IMR-90 (cell line): ENCODE data around the gene ZFP36L1. TPM values are rescaled to one million over a fixed set of nuclear protein-coding genes. Genes with fewer than 3 reads are reported as not detected.

ENCODE experiments used
- ATAC-seq: fragments of 200-7000 bp; cut with Tn5 transposase; 2 replicates; pipeline ENCODE4 v1.9.1; 2020; ENCODE audit warnings: low read depth, mild to moderate bottlenecking, moderate library complexity
- BruUV-seq: library from RNA; stranded (reverse); fragments of 400-500 nt; replicated peaks from 2 replicates; lab custom pipeline; 2021; lab: Mats Ljungman, UMichigan
- CTCF ChIA-PET: fragments of 300-600 bp; formaldehyde crosslinking; extraction: SDS; loops from one replicate; lab custom pipeline; 2021; ENCODE audit warnings: antibody characterized with exemption; lab: Yijun Ruan, JAX
- POLR2A ChIA-PET: fragments of 300-600 bp; sonication (Branson Sonifier 250); formaldehyde crosslinking; loops from one replicate; lab custom pipeline; 2022; ENCODE audit warnings: antibody characterized with exemption; ENCODE audit not compliant: unreplicated experiment; lab: Charles Lee
- DNase-seq: peaks from one replicate; pipeline ENCODE4 v3.0.0; 2013
- H2AFZ ChIP-seq: replicated peaks from 2 replicates; pipeline ENCODE3; 2013; ENCODE audit warnings: low read length, mild to moderate bottlenecking; ENCODE audit not compliant: poor library complexity
- H2AK5ac ChIP-seq: 2 replicates; pipeline ENCODE4 v1.6.1; 2013; ENCODE audit warnings: low read depth, low read length, inconsistent platforms
- H2AK9ac ChIP-seq: replicated peaks from 2 replicates; pipeline ENCODE3; 2013; ENCODE audit warnings: mild to moderate bottlenecking, low read depth, low read length, moderate library complexity; ENCODE audit not compliant: poor library complexity
- H2BK120ac ChIP-seq: 2 replicates; pipeline ENCODE4 v1.6.1; 2013; ENCODE audit warnings: low read depth, low read length, inconsistent platforms
- H2BK15ac ChIP-seq: 3 replicates; pipeline ENCODE4 v1.6.1; 2013; ENCODE audit warnings: low read depth, low read length, inconsistent platforms
- H2BK20ac ChIP-seq: 2 replicates; pipeline ENCODE4 v1.6.1; 2013; ENCODE audit warnings: low read depth, mild to moderate bottlenecking, inconsistent platforms, low read length, moderate library complexity
- H2BK5ac ChIP-seq: 2 replicates; pipeline ENCODE4 v1.6.1; 2013; ENCODE audit warnings: mild to moderate bottlenecking, low read depth, low read length, inconsistent platforms; ENCODE audit not compliant: poor library complexity, severe bottlenecking
- H3K14ac ChIP-seq: replicated peaks from 2 replicates; pipeline ENCODE4 v1.6.1; 2013; ENCODE audit warnings: low read depth, low read length, inconsistent platforms
- H3K18ac ChIP-seq: 2 replicates; pipeline ENCODE4 v1.6.1; 2013; ENCODE audit warnings: low read depth, low read length, control low read depth
- H3K23ac ChIP-seq: 2 replicates; pipeline ENCODE4 v1.6.1; 2013; ENCODE audit warnings: low read depth, low read length, inconsistent platforms
- H3K27ac ChIP-seq: 2 replicates; pipeline ENCODE4 v1.5.1; 2013; ENCODE audit warnings: mild to moderate bottlenecking, control low read depth, low read length; ENCODE audit not compliant: insufficient read depth
- H3K27me3 ChIP-seq: 2 replicates; pipeline ENCODE4 v1.6.1; 2013; ENCODE audit warnings: low read length; ENCODE audit not compliant: control insufficient read depth, insufficient read depth
- H3K36me3 ChIP-seq: 2 replicates; pipeline ENCODE4 v1.6.1; 2013; ENCODE audit warnings: low read length, mixed read lengths; ENCODE audit not compliant: control insufficient read depth, insufficient read depth
- H3K4ac ChIP-seq: 2 replicates; pipeline ENCODE4 v1.6.1; 2013; ENCODE audit warnings: low read depth, low read length, inconsistent platforms
- H3K4me1 ChIP-seq: 2 replicates; pipeline ENCODE4 v1.6.1; 2013; ENCODE audit warnings: low read length, mixed read lengths; ENCODE audit not compliant: control insufficient read depth, insufficient read depth
- H3K4me2 ChIP-seq: 2 replicates; pipeline ENCODE4 v1.6.1; 2013; ENCODE audit warnings: low read depth, mild to moderate bottlenecking, control low read depth, low read length, moderate library complexity
- H3K4me3 ChIP-seq: 2 replicates; pipeline ENCODE4 v1.5.1; 2013; ENCODE audit warnings: low read depth, mild to moderate bottlenecking, control low read depth, low read length, moderate library complexity; ENCODE audit not compliant: insufficient read depth
- H3K56ac ChIP-seq: 2 replicates; pipeline ENCODE4 v1.6.1; 2013; ENCODE audit warnings: low read length, inconsistent platforms; ENCODE audit not compliant: insufficient read depth; ENCODE audit errors: extremely low read depth
- H3K79me1 ChIP-seq, 2 experiments: 2 replicates each; pipeline ENCODE4 v1.6.1; 2013; ENCODE audit warnings: low read length in 2 of 2, inconsistent platforms in 1 of 2, low read depth in 1 of 2
- H3K9ac ChIP-seq: 2 replicates; pipeline ENCODE4 v1.6.1; 2013; ENCODE audit warnings: low read depth, low read length, control low read depth
- H3K9me1 ChIP-seq: 2 replicates; pipeline ENCODE4 v1.6.1; 2013; ENCODE audit warnings: low read length, inconsistent platforms; ENCODE audit not compliant: insufficient read depth
- H3K9me3 ChIP-seq: 2 replicates; pipeline ENCODE4 v1.6.1; 2013; ENCODE audit warnings: low read length; ENCODE audit not compliant: control insufficient read depth, insufficient read depth
- H4K20me1 ChIP-seq: 2 replicates; pipeline ENCODE4 v1.6.1; 2013; ENCODE audit warnings: low read length, inconsistent platforms; ENCODE audit not compliant: insufficient read depth
- H4K5ac ChIP-seq: 2 replicates; pipeline ENCODE4 v1.6.1; 2013; ENCODE audit warnings: mild to moderate bottlenecking, low read depth, low read length, control low read depth
- H4K8ac ChIP-seq, 2 experiments: 2 replicates each; pipeline ENCODE4 v1.6.1; 2013; ENCODE audit warnings: low read depth in 2 of 2, low read length in 2 of 2, control low read depth in 1 of 2, inconsistent platforms in 1 of 2
- H4K91ac ChIP-seq: 2 replicates; pipeline ENCODE4 v1.6.1; 2013; ENCODE audit warnings: low read depth, low read length, inconsistent platforms; ENCODE audit not compliant: insufficient read depth
- BHLHE40 ChIP-seq: fragments of 150-350 bp; IDR thresholded peaks from 2 replicates; pipeline ENCODE4 v1.6.1; 2016; ENCODE audit warnings: mild to moderate bottlenecking, low read depth, low read length
- CEBPB ChIP-seq: IDR thresholded peaks from 2 replicates; pipeline ENCODE4 v1.6.1; 2012; ENCODE audit warnings: low read depth, low read length, improper control_type of control experiment
- CHD1 ChIP-seq: IDR thresholded peaks from 2 replicates; pipeline ENCODE4 v1.6.1; 2012; ENCODE audit warnings: low read depth, low read length, improper control_type of control experiment
- FOS ChIP-seq: fragments of 150-350 bp; IDR thresholded peaks from 2 replicates; pipeline ENCODE4 v1.6.1; 2016; ENCODE audit warnings: low read depth, low read length
- MAFK ChIP-seq: IDR thresholded peaks from 2 replicates; pipeline ENCODE4 v1.6.1; 2012; ENCODE audit warnings: low read depth, low read length, improper control_type of control experiment
- MAZ ChIP-seq: IDR thresholded peaks from 2 replicates; pipeline ENCODE4 v1.6.1; 2012; ENCODE audit warnings: low read depth, mild to moderate bottlenecking, low read length, improper control_type of control experiment, moderate library complexity, borderline replicate concordance
- MXI1 ChIP-seq: IDR thresholded peaks from 2 replicates; pipeline ENCODE4 v1.6.1; 2012; ENCODE audit warnings: low read depth, mild to moderate bottlenecking, low read length, moderate library complexity, borderline replicate concordance
- NFE2L2 ChIP-seq: fragments of 150-350 bp; IDR thresholded peaks from 2 replicates; pipeline ENCODE4 v1.6.1; 2016; ENCODE audit warnings: low read depth, mild to moderate bottlenecking, low read length
- POLR2A ChIP-seq: IDR thresholded peaks from 2 replicates; pipeline ENCODE4 v1.6.1; 2012; ENCODE audit warnings: mild to moderate bottlenecking, low read depth, low read length
- RAD21 ChIP-seq: IDR thresholded peaks from 2 replicates; pipeline ENCODE4 v1.6.1; 2012; ENCODE audit warnings: low read length, improper control_type of control experiment
- RCOR1 ChIP-seq: IDR thresholded peaks from 2 replicates; pipeline ENCODE4 v1.6.1; 2012; ENCODE audit warnings: mild to moderate bottlenecking, low read length, improper control_type of control experiment; ENCODE audit not compliant: insufficient replicate concordance
- RFX5 ChIP-seq: IDR thresholded peaks from 2 replicates; pipeline ENCODE4 v1.8.0; 2012; ENCODE audit warnings: low read depth, mild to moderate bottlenecking, low read length, moderate library complexity
- SMC3 ChIP-seq: fragments of 150-350 bp; IDR thresholded peaks from 2 replicates; pipeline ENCODE4 v1.6.1; 2016; ENCODE audit warnings: low read depth, mild to moderate bottlenecking, antibody characterized with exemption, low read length, moderate library complexity
- WGBS, 2 experiments: methylation state at CpG; one replicate each; pipeline versions ENCODE4 v1.1.5 to v1.1.7; 2013; ENCODE audit warnings: missing lambda C conversion rate in 2 of 2; ENCODE audit not compliant: insufficient read length in 1 of 2; ENCODE audit errors: extremely low coverage in 2 of 2; 5-methylcytosine and 5-hydroxymethylcytosine counted together
- dilution Hi-C: fragments of 300-500 bp; cut with HindIII; formaldehyde crosslinking; loops from one replicate; pipeline ENCODE4 v1.14.3; 2018; ENCODE audit warnings: low sequenced_read_pairs; ENCODE audit not compliant: unreplicated experiment
- in situ Hi-C: fragments of 300-500 bp; cut with MboI; formaldehyde crosslinking; loops from 3 replicates; pipeline ENCODE4 v1.14.3; 2019; ENCODE audit warnings: low sequenced_read_pairs, inconsistent platforms, mixed read lengths
- intact Hi-C: fragments of 100-400 bp; cut with micrococcal nuclease; formaldehyde crosslinking; loops from 2 replicates; pipeline ENCODE4 v1.10.0; 2022
- polyA plus RNA-seq, 3 experiments: library from polyadenylated mRNA; depleted of rRNA; stranded (reverse); fragments of >200 nt; gene quantifications; 2 replicates each; pipeline ENCODE4 v1.2.3, GENCODE V29; 2012; ENCODE audit warnings: low replicate concordance in 1 of 3
- total RNA-seq: library from RNA; depleted of rRNA; stranded (reverse); fragments of >200 nt; gene quantifications from 2 replicates; pipeline ENCODE4 v1.2.3, GENCODE V29; 2012
- TF ChIP-seq, protein P1 (sequence below): fragments of 150-350 bp; IDR thresholded peaks from 2 replicates; pipeline ENCODE4 v1.6.1; 2016; ENCODE audit warnings: low read depth, mild to moderate bottlenecking, low read length, moderate library complexity, borderline replicate concordance
- TF ChIP-seq, protein P2 (sequence below): fragments of 150-350 bp; IDR thresholded peaks from 2 replicates; pipeline ENCODE4 v1.6.1; 2017; ENCODE audit warnings: mild to moderate bottlenecking, antibody characterized with exemption, low read length, low read depth
- TF ChIP-seq, protein P3 (sequence below): conservative IDR thresholded peaks from 2 replicates; pipeline ENCODE4 v1.5.1; 2012; ENCODE audit warnings: mild to moderate bottlenecking, low read depth, low read length, improper control_type of control experiment

The ZFP36L1 gene
- total and polyA plus RNA-seq, 2 of the 4 experiments (the other 2 are of a cell fraction) = 6.5 to 140 TPM

DNA sequence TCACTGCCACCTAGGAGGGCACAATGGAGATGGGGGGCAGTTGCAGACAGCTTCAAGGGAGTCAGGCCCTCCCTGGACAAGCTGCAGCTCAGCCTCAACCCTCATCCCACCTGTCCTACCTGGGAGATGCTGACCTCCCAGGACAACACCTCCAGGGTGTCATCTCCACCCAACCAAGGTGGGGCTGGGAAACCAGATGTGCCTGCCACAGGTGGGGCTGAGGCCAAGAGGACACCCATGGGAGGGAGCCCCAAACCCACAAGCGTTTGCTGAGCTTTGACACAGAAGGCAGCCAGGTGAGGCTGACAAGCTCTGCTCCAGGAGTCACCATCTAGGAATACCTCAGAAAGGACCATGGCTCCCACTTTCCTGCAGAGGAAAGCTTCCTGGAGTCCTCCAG, 31.5 kb downstream of the ZFP36L1 start:
- no peak for ATAC-seq
- CTCF ChIA-PET = no interaction called here
- no peak for TF ChIP-seq NFE2L2
- TF ChIP-seq MXI1 = no peak
- TF ChIP-seq, protein P1, sequence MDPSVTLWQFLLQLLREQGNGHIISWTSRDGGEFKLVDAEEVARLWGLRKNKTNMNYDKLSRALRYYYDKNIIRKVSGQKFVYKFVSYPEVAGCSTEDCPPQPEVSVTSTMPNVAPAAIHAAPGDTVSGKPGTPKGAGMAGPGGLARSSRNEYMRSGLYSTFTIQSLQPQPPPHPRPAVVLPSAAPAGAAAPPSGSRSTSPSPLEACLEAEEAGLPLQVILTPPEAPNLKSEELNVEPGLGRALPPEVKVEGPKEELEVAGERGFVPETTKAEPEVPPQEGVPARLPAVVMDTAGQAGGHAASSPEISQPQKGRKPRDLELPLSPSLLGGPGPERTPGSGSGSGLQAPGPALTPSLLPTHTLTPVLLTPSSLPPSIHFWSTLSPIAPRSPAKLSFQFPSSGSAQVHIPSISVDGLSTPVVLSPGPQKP = no peak
- TF ChIP-seq, protein P2, sequence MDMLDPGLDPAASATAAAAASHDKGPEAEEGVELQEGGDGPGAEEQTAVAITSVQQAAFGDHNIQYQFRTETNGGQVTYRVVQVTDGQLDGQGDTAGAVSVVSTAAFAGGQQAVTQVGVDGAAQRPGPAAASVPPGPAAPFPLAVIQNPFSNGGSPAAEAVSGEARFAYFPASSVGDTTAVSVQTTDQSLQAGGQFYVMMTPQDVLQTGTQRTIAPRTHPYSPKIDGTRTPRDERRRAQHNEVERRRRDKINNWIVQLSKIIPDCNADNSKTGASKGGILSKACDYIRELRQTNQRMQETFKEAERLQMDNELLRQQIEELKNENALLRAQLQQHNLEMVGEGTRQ = no peak
- TF ChIP-seq FOS = no peak
- no peak for TF ChIP-seq CHD1
- no peak for TF ChIP-seq RAD21
- TF ChIP-seq CEBPB = no peak
- TF ChIP-seq SMC3 = no peak
- no peak for TF ChIP-seq POLR2A
- TF ChIP-seq, protein P3, sequence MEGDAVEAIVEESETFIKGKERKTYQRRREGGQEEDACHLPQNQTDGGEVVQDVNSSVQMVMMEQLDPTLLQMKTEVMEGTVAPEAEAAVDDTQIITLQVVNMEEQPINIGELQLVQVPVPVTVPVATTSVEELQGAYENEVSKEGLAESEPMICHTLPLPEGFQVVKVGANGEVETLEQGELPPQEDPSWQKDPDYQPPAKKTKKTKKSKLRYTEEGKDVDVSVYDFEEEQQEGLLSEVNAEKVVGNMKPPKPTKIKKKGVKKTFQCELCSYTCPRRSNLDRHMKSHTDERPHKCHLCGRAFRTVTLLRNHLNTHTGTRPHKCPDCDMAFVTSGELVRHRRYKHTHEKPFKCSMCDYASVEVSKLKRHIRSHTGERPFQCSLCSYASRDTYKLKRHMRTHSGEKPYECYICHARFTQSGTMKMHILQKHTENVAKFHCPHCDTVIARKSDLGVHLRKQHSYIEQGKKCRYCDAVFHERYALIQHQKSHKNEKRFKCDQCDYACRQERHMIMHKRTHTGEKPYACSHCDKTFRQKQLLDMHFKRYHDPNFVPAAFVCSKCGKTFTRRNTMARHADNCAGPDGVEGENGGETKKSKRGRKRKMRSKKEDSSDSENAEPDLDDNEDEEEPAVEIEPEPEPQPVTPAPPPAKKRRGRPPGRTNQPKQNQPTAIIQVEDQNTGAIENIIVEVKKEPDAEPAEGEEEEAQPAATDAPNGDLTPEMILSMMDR = no peak
- TF ChIP-seq BHLHE40 = no peak
- TF ChIP-seq RCOR1 = no peak
- no peak for TF ChIP-seq RFX5
- TF ChIP-seq MAZ = no peak
- no peak for TF ChIP-seq MAFK

More for the DNA sequence above, 31.5 kb downstream of the ZFP36L1 start:
- no peak overlapping the region for H4K91ac ChIP-seq
- no peak overlapping the region for H3K4me2 ChIP-seq
- H3K9me1 ChIP-seq = peaks cover 7% of the 10 kb centered on the region; the same call in 1 of the 2 replicates
- H4K20me1 ChIP-seq = no peaks in the 10 kb centered on the region
- POLR2A ChIA-PET = interaction anchor here (0.8 kb wide), 1 partner anchor 39 kb away, joined by 13 read pairs; no protein-coding TSS in a partner anchor
- intact Hi-C loops = no loop called here
- no peak overlapping the region for H3K9ac ChIP-seq
- peak overlapping the region; percentile 40; the same call in 1 of the 3 replicates for H2BK15ac ChIP-seq
- H3K27me3 ChIP-seq = no peaks in the 10 kb centered on the region
- H3K23ac ChIP-seq = no peak overlapping the region
- dilution Hi-C loops = no loop called here
- BruUV-seq = no TSS peak
- peak overlapping the region; percentile 53; the same call in 1 of the 2 replicates for H2AK5ac ChIP-seq
- H2BK120ac ChIP-seq = no peak overlapping the region
- no peak for DNase-seq
- H3K9me3 ChIP-seq = no peaks in the 10 kb centered on the region
- H3K27ac ChIP-seq = no peak overlapping the region
- WGBS, 2 experiments = 100% methylated on average over 1 of the region's 1 CpG; no CpG with 5 or more reads in 1 of the 2 experiments
- H2AFZ ChIP-seq = no peak overlapping the region
- peak overlapping the region; percentile 53 for H2AK9ac ChIP-seq
- H3K4me3 ChIP-seq = no peak overlapping the region
- H3K18ac ChIP-seq = no peak overlapping the region
- no peaks in the 10 kb centered on the region for H3K79me1 ChIP-seq
- no peaks in the 10 kb centered on the region for H3K36me3 ChIP-seq
- no peak overlapping the region for H3K4ac ChIP-seq
- H3K4me1 ChIP-seq = peaks cover 13% of the 10 kb centered on the region
- H4K5ac ChIP-seq = no peak overlapping the region
- no peak overlapping the region for H3K56ac ChIP-seq
- H2BK20ac ChIP-seq = no peak overlapping the region
- no peak overlapping the region for H4K8ac ChIP-seq
- H2BK5ac ChIP-seq = no peak overlapping the region
- in situ Hi-C loops = no loop called here
- H3K14ac ChIP-seq = no peak overlapping the region
